ENCODE results near the gene KRT71.

KRT71 gene

GRCh38 chr12:52535574-52535973, 17.4 kb downstream of the KRT71 start:
- no peak for ATAC-seq

GRCh38 chr12:52534482-52534881, 18.5 kb downstream of the KRT71 start:
- ATAC-seq, result no peak

DNA sequence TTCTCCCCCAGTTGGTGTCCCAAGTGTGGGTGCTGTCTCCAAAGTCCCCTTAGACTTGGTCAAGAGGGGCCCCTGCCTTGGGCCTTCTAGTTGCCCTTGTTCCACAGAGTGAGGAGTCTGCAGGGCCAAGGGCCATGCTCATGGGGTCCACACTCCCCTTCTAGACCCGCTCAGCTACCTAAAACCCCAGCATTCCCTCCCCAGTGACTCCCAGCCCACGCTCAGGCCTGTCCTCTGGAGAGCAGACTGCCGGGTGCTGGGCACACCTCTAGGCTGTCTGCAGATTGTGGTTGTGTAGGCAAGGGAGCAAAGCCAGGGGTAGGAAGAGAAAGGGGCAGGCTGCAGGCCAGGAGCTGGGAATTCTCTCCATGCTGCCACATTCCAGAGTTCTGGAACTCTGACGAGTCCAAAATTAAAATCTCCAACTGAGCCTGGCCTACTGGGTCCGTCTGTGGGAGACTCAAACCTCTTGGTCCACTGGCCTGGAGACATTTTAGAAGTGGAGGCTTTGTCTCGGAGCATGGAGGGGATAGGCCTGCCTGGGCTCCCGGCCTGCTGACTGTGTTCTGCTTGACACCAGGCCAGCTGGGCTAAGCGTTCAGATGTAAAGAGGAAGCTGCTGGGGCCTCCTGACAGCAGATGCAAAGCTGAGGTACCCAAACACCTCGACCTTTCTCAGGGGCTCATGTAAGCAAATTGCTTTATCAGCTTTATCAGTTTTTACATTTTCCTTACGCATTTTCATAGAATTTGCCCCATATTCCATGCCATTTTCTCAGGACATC, 19.1 kb downstream of the KRT71 start:
- ATAC-seq, result no peak

- no peak for ATAC-seq
Observed at GRCh38 chr12:52532636-52533035, 20.3 kb downstream of the KRT71 start.

GRCh38 chr12:52531566-52532300, 21.2 kb downstream of the KRT71 start:
- ATAC-seq, result no peak

- ATAC-seq, result no peak
Observed at GRCh38 chr12:52530905-52531304, 22.0 kb downstream of the KRT71 start.

- no peak for ATAC-seq
Observed at GRCh38 chr12:52530366-52530765, 22.6 kb downstream of the KRT71 start.

GRCh38 chr12:52529846-52530245, 23.1 kb downstream of the KRT71 start:
- ATAC-seq, result no peak

- no peak for ATAC-seq
Observed at GRCh38 chr12:52529417-52529816, 23.5 kb downstream of the KRT71 start.

DNA sequence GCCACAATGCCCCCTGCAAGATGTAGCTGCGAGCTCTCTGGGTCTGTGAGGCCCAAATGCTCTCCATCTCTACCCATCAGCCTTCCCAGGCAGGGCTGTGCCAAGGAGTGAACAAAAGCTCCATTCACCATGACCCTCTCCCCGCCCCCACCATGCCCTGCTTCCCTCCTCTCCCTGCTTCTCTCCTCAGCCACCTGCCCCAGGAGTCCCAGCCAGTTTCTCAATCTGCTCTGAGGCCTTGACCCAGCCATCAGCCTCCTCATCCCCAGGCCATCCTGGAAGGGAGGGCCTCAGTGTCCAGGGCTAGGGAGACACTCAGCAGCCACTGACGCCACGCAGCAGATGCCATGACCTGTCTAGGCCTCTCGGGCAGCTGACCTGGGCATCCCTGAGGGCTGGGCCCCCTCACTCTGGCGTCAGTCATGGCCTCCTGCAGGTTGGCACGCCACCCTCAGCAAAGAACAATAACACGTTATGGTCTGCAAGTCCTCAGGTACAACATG, 24.3 kb downstream of the KRT71 start:
- no peak for ATAC-seq

- ATAC-seq, result no peak
Observed at GRCh38 chr12:52527121-52527800, 25.7 kb downstream of the KRT71 start.

GRCh38 chr12:52526511-52526951, 26.4 kb downstream of the KRT71 start:
- ATAC-seq, result no peak

DNA sequence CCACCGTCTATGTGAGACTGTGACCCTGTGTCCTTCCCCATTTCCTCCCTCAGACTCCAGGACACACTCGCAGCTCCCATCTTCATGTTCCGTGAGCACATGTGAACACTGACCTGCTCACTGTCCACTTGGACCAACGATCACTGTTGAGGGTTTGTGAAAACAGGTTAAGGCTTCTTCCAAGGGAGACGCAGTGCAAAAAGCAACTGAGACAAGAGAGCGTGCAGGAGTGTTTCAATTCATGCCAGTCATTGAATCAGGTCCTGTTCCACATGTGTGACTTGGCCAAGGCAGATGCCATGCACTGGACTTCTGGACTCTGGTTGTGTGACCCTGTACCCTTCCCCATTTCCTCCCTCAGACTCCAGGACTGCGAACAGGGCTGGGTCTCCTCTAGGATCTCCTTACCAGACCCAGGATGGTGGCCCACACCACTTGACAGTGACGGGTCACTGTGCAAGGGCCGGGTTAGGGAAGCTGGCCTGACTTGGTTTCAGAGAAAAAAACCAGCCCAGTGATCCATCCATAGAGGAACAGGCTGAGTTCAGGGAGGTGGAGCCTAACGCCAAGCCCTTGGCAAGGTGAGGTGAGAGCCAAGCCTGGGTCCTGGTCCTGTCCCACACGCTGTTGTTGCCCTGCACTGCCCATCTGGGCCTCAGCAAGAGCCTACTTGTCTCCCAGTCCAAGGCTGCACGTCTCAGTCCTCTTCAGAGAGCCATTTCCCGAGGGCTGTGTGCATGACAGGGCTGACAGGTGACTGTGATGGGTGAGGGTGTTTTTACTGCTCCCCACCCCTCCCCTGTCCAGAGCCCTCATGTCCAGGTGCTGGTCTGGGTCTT, 27.1 kb downstream of the KRT71 start:
- no peak for ATAC-seq

- ATAC-seq, result no peak
Observed at GRCh38 chr12:52524898-52525591, 27.9 kb downstream of the KRT71 start.

DNA sequence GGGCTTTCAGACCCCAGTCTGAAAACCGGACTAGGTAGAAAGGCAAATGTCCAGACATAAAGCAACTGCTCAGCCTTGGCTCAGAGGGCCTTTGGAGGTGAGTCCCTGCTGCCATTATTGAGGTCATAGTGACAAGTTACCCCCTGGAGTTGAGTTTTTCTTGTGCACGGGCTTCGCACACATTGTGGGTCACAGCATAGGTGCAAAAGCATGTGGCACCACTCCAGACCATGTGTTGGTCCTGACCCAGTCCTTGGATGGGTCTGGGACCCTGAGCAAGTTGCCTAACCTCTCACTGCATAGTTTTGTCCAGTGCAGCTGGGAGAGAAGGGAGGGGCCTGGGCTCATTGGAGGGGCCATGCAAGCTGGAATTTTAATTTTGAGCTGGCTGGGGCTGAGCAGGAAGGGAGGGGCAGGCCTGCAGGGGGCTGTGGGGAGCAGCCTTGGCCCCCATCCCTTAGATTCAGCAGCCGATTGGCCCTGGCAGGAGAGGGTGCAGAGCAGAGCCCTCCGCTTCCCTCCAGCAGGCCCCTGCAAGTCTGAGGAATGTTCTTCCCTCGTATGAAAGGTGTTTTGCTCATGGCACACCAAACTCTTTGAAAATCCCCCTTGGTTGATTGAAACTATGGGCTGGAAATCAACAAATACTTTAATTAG, 28.6 kb downstream of the KRT71 start:
- ATAC-seq, result no peak

- ATAC-seq, result no peak
Observed at GRCh38 chr12:52523824-52524223, 29.1 kb downstream of the KRT71 start.

DNA sequence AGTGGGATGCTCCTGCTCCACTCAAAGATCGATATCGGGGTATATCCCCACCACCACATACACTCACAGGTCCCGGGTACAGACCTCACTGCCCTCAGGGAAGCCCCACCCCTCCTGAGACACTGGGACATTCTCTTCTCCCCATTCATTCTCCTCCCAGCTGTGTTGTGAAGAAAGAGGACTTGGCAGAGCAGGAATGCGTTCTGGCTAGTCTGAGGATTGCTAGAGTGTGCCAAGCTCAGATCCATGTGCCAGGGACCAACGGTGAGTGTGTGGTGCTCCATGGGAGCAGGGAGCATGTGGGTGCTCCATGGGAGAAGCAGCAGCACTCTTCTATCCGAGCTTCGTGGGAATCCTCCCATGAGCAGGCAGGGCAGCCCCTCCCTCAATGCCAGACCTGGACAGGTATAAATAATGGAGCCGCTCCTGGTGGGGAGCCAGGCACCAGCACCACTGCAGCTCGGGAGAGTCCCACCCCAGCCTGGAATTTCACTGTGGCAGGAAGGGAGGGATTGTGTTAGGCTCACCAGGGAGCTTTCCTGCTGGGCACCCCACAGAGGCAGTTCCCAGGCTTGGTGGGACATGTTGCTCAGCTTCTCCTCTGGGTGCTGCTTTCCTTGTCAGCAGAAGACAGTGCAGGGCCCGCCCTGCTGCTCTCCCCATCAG, 30.5 kb downstream of the KRT71 start:
- ATAC-seq, result no peak

GRCh38 chr12:52521568-52522266, 31.2 kb downstream of the KRT71 start:
- no peak for ATAC-seq

DNA sequence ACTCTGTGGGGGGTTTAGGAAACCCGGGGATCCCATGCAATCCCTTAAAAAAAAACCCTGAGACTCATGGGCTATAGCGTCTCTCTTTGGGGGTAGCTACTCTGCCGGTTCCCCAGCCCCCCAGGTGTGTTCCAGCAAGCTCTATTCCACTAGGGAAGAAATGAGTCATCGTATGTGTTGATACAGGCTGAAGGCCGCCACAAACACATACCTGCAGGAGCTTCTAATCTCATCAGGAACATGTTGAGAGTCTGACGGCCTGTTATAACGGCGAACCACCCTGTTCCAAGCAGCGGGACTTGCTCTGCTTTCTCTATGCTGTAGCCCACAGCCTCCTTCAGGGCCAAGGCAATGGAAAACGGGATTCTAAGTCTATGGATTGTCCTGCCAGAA, 31.8 kb downstream of the KRT71 start:
- ATAC-seq, result no peak

All from activated CD4-positive, CD25-positive, alpha-beta regulatory T cell treated with anti-CD3 and anti-CD28 coated beads, Interleukin-2, amount 50 U/mL, for 24 hours (primary cell).